Activated CD4-positive, alpha-beta T cell treated with anti-CD3 and anti-CD28 coated beads, Interleukin-2, Interleukin-4, amounts not matched to agents 100 ng/mL and 50 ng/mL, durations not matched to agents 16 hours and 8 hours (primary cell): Measurements from ENCODE around the gene ASAP2.
A peak's percentile ranks its signal among the peaks of the same experiment; 100 is the strongest.

Source experiments
- DNase-seq: peaks from one replicate; pipeline ENCODE4 v3.0.0-alpha.2; 2020; ENCODE audit warnings: low spot score

The ASAP2 gene

GRCh38 chr2:9403924-9404323, 197.3 kb downstream of the ASAP2 start:
- no peak for DNase-seq

GRCh38 chr2:9404451-9404850, 197.8 kb downstream of the ASAP2 start:
- no peak for DNase-seq

GRCh38 chr2:9405636-9406035, 199.0 kb downstream of the ASAP2 start:
- no peak for DNase-seq

GRCh38 chr2:9406529-9407362, 200.1 kb downstream of the ASAP2 start:
- no peak for DNase-seq

GRCh38 chr2:9407363-9407811, 200.8 kb downstream of the ASAP2 start:
- DNase-seq: no peak

- no peak for DNase-seq
Measured at GRCh38 chr2:9408641-9409151, 202.1 kb downstream of the ASAP2 start.

- DNase-seq: no peak
Measured at GRCh38 chr2:9410108-9410507, 203.5 kb downstream of the ASAP2 start.

- no peak for DNase-seq
Measured at GRCh38 chr2:9412781-9413180, 206.2 kb downstream of the ASAP2 start.

GRCh38 chr2:9415516-9416169, 209.0 kb downstream of the ASAP2 start:
- no peak for DNase-seq

GRCh38 chr2:9416267-9416961, 209.8 kb downstream of the ASAP2 start:
- DNase-seq: no peak

GRCh38 chr2:9416962-9417316, 210.3 kb downstream of the ASAP2 start:
- no peak for DNase-seq

GRCh38 chr2:9417725-9418124, 211.1 kb downstream of the ASAP2 start:
- DNase-seq: no peak

GRCh38 chr2:9418746-9419145, 212.1 kb downstream of the ASAP2 start:
- DNase-seq: no peak

GRCh38 chr2:9419541-9419940, 212.9 kb downstream of the ASAP2 start:
- no peak for DNase-seq

GRCh38 chr2:9420495-9420894, 213.9 kb downstream of the ASAP2 start:
- no peak for DNase-seq

- DNase-seq: peak; percentile 60
Measured at GRCh38 chr2:9422321-9423099, 215.9 kb downstream of the ASAP2 start.

- DNase-seq: peak; percentile 99
Measured at GRCh38 chr2:9423100-9423921, 216.7 kb downstream of the ASAP2 start, which contains the start of the genes CPSF3 and ITGB1BP1. Gene CPSF3, plus strand, starts transcription at chr2:9423654. Its CDS starts 120 bp downstream, at chr2:9423774. Gene ITGB1BP1, minus strand, starts transcription at chr2:9423528. Its CDS starts 4,831 bp downstream, at chr2:9418697.

GRCh38 chr2:9423922-9424272, 217.3 kb downstream of the ASAP2 start:
- DNase-seq: peak; percentile 21

- no peak for DNase-seq
Measured at GRCh38 chr2:9424447-9425164, 218.0 kb downstream of the ASAP2 start.

GRCh38 chr2:9428965-9429577, 222.5 kb downstream of the ASAP2 start:
- no peak for DNase-seq
